Neural cell (in vitro differentiated cells): ENCODE results near the gene PCSK4. TPM values are rescaled to one million over a fixed set of nuclear protein-coding genes. Genes with fewer than 3 reads are reported as not detected.

Experiments used
- H2AFZ ChIP-seq: fragments of 200-600, 300-800 bp; sonication (generic), shearing (Covaris generic); 2 replicates; pipeline ENCODE4 v1.6.0; 2014; ENCODE audit warnings: low read depth, mild to moderate bottlenecking, antibody characterized with exemption, low read length, moderate library complexity
- H3F3A ChIP-seq: fragments of 200-600 bp; shearing (Covaris generic); 2 replicates; pipeline ENCODE4 v1.6.1; 2016; ENCODE audit warnings: mild to moderate bottlenecking, moderate library complexity, mixed read lengths, antibody characterized with exemption, low read length; ENCODE audit not compliant: insufficient read depth, poor library complexity, severe bottlenecking
- H3K27ac ChIP-seq: fragments of 200-600, 300-800 bp; sonication (generic), shearing (Covaris generic); 2 replicates; pipeline ENCODE4 v1.5.1; 2014; ENCODE audit warnings: mild to moderate bottlenecking, low read length, moderate library complexity
- H3K27me3 ChIP-seq: fragments of 300-800, 200-600 bp; sonication (generic), shearing (Covaris generic); 2 replicates; pipeline ENCODE4 v1.6.0; 2014; ENCODE audit warnings: mild to moderate bottlenecking, low read depth, low read length, moderate library complexity; ENCODE audit not compliant: insufficient read depth
- H3K36me3 ChIP-seq: fragments of 300-800, 200-600 bp; sonication (generic), shearing (Covaris generic); 2 replicates; pipeline ENCODE4 v1.5.1; 2014; ENCODE audit warnings: mild to moderate bottlenecking, antibody characterized with exemption, low read length, moderate library complexity; ENCODE audit not compliant: insufficient read depth
- H3K4me2 ChIP-seq: fragments of 300-800, 200-600 bp; sonication (generic), shearing (Covaris generic); 2 replicates; pipeline ENCODE4 v1.6.0; 2014; ENCODE audit warnings: mild to moderate bottlenecking, low read length
- H3K4me3 ChIP-seq: fragments of 300-800, 200-600 bp; sonication (generic), shearing (Covaris generic); 2 replicates; pipeline ENCODE4 v1.5.1; 2014; ENCODE audit warnings: mild to moderate bottlenecking, low read length, moderate library complexity
- H3K79me2 ChIP-seq: fragments of 200-600 bp; shearing (Covaris generic); replicated peaks from 2 replicates; pipeline ENCODE4 v1.6.0; 2014; ENCODE audit warnings: mild to moderate bottlenecking, low read length, moderate library complexity; ENCODE audit not compliant: insufficient read depth
- H3K9ac ChIP-seq: fragments of 300-800, 200-600 bp; sonication (generic), shearing (Covaris generic); 2 replicates; pipeline ENCODE4 v1.6.1; 2016; ENCODE audit warnings: mild to moderate bottlenecking, low read length, mixed read lengths
- H3K9me2 ChIP-seq: fragments of 200-600 bp; shearing (Covaris generic); 2 replicates; pipeline ENCODE4 v1.6.1; 2016; ENCODE audit warnings: mild to moderate bottlenecking, low read length, mixed read lengths; ENCODE audit not compliant: insufficient read depth
- H3K9me3 ChIP-seq: fragments of 200-600, 300-800 bp; sonication (generic), shearing (Covaris generic); 2 replicates; pipeline ENCODE4 v1.6.1; 2016; ENCODE audit warnings: mild to moderate bottlenecking, mixed run types, low read length, moderate library complexity, mixed read lengths
- H4K20me1 ChIP-seq: fragments of 200-600 bp; shearing (Covaris generic); 2 replicates; pipeline ENCODE4 v1.6.1; 2016; ENCODE audit warnings: mild to moderate bottlenecking, mixed run types; ENCODE audit not compliant: insufficient read depth
- EP300 ChIP-seq: fragments of 450-650 bp; conservative IDR thresholded peaks from 2 replicates; pipeline ENCODE4 v1.6.1; 2014; ENCODE audit warnings: antibody characterized with exemption, mild to moderate bottlenecking, moderate library complexity; ENCODE audit not compliant: poor library complexity, severe bottlenecking
- EZH2 ChIP-seq: fragments of 200-600, 300-800 bp; shearing (Covaris generic), sonication (generic); IDR thresholded peaks from 2 replicates; pipeline ENCODE4 v1.6.1; 2014; ENCODE audit warnings: antibody characterized with exemption, low read length, borderline replicate concordance, mild to moderate bottlenecking; ENCODE audit not compliant: insufficient read depth, poor library complexity, severe bottlenecking
- MXI1 ChIP-seq: fragments of 450-650 bp; conservative IDR thresholded peaks from 2 replicates; pipeline ENCODE4 v1.6.1; 2014; ENCODE audit warnings: antibody characterized with exemption, mild to moderate bottlenecking; ENCODE audit not compliant: poor library complexity, severe bottlenecking
- POLR2AphosphoS5 ChIP-seq: IDR thresholded peaks from 2 replicates; pipeline ENCODE4 v1.6.1; 2012
- RAD21 ChIP-seq: fragments of 450-650 bp; conservative IDR thresholded peaks from 2 replicates; pipeline ENCODE4 v1.6.1; 2014; ENCODE audit warnings: antibody characterized with exemption, mild to moderate bottlenecking, moderate library complexity
- SMC3 ChIP-seq: fragments of 450-650 bp; conservative IDR thresholded peaks from 2 replicates; pipeline ENCODE4 v1.6.1; 2014; ENCODE audit warnings: antibody characterized with exemption, mild to moderate bottlenecking, moderate library complexity; ENCODE audit not compliant: poor library complexity
- TAF1 ChIP-seq: IDR thresholded peaks from 2 replicates; pipeline ENCODE4 v1.6.1; 2012; ENCODE audit warnings: low read depth
- polyA plus RNA-seq: library from polyadenylated mRNA; depleted of rRNA; stranded (reverse); fragments of >200 nt; gene quantifications from 2 replicates; pipeline ENCODE4 v1.2.3, GENCODE V29; 2014
- TF ChIP-seq, protein P1 (sequence below): fragments of 450-650 bp; IDR thresholded peaks from 2 replicates; pipeline ENCODE4 v1.5.1; 2014; ENCODE audit warnings: antibody characterized with exemption, mild to moderate bottlenecking, moderate library complexity; ENCODE audit not compliant: poor library complexity, severe bottlenecking
- TF ChIP-seq, protein P2 (sequence below): IDR thresholded peaks from 2 replicates; pipeline ENCODE4 v1.6.1; 2012; ENCODE audit warnings: borderline replicate concordance

The PCSK4 gene
- polyA plus RNA-seq, 1 donor from 2014 or later = 11.8 TPM

DNA sequence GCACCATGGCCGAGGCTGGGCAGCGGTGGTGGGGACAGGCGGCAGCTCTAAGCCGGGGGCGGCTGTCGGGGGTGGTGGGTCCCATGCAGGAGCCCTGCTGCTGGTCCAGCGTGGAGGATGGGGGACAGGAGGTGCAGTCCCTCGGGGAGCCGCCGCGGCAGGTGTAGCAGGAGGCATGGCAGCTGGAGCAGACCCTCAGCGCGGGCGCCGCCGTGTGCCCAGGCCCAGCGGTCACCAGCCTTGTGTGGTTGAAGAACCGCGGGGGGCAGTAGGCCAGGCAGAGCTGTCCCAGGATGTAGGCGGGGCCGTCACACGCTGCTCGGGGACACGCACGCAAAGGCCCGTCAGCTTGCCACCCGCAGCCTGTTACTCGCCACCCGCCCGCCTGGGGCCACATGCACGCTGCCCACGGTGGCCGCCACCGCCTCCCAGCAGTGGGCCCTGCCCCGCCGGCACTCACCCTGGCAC lies 8.2 kb downstream of the PCSK4 start:
- no peak overlapping the region for H3K4me2 ChIP-seq
- no peaks in the 10 kb centered on the region for H3F3A ChIP-seq
- no peaks in the 10 kb centered on the region for H3K79me2 ChIP-seq
- H3K9me2 ChIP-seq = no peaks in the 10 kb centered on the region
- no peak overlapping the region for H2AFZ ChIP-seq
- no peaks in the 10 kb centered on the region for H3K9me3 ChIP-seq
- no peak overlapping the region for H3K4me3 ChIP-seq
- no peaks in the 10 kb centered on the region for H4K20me1 ChIP-seq
- no peaks in the 10 kb centered on the region for H3K27me3 ChIP-seq
- H3K9ac ChIP-seq = no peak overlapping the region
- no peak overlapping the region for H3K27ac ChIP-seq
- TF ChIP-seq RAD21 (no peak), EP300 (no peak), POLR2AphosphoS5 (no peak), EZH2 (no peak), MXI1 (no peak), TAF1 (no peak), SMC3 (no peak)
- TF ChIP-seq, protein P1, sequence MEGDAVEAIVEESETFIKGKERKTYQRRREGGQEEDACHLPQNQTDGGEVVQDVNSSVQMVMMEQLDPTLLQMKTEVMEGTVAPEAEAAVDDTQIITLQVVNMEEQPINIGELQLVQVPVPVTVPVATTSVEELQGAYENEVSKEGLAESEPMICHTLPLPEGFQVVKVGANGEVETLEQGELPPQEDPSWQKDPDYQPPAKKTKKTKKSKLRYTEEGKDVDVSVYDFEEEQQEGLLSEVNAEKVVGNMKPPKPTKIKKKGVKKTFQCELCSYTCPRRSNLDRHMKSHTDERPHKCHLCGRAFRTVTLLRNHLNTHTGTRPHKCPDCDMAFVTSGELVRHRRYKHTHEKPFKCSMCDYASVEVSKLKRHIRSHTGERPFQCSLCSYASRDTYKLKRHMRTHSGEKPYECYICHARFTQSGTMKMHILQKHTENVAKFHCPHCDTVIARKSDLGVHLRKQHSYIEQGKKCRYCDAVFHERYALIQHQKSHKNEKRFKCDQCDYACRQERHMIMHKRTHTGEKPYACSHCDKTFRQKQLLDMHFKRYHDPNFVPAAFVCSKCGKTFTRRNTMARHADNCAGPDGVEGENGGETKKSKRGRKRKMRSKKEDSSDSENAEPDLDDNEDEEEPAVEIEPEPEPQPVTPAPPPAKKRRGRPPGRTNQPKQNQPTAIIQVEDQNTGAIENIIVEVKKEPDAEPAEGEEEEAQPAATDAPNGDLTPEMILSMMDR = no peak
- TF ChIP-seq, protein P2, sequence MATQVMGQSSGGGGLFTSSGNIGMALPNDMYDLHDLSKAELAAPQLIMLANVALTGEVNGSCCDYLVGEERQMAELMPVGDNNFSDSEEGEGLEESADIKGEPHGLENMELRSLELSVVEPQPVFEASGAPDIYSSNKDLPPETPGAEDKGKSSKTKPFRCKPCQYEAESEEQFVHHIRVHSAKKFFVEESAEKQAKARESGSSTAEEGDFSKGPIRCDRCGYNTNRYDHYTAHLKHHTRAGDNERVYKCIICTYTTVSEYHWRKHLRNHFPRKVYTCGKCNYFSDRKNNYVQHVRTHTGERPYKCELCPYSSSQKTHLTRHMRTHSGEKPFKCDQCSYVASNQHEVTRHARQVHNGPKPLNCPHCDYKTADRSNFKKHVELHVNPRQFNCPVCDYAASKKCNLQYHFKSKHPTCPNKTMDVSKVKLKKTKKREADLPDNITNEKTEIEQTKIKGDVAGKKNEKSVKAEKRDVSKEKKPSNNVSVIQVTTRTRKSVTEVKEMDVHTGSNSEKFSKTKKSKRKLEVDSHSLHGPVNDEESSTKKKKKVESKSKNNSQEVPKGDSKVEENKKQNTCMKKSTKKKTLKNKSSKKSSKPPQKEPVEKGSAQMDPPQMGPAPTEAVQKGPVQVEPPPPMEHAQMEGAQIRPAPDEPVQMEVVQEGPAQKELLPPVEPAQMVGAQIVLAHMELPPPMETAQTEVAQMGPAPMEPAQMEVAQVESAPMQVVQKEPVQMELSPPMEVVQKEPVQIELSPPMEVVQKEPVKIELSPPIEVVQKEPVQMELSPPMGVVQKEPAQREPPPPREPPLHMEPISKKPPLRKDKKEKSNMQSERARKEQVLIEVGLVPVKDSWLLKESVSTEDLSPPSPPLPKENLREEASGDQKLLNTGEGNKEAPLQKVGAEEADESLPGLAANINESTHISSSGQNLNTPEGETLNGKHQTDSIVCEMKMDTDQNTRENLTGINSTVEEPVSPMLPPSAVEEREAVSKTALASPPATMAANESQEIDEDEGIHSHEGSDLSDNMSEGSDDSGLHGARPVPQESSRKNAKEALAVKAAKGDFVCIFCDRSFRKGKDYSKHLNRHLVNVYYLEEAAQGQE = no peak
- H3K36me3 ChIP-seq = no peaks in the 10 kb centered on the region

DNA sequence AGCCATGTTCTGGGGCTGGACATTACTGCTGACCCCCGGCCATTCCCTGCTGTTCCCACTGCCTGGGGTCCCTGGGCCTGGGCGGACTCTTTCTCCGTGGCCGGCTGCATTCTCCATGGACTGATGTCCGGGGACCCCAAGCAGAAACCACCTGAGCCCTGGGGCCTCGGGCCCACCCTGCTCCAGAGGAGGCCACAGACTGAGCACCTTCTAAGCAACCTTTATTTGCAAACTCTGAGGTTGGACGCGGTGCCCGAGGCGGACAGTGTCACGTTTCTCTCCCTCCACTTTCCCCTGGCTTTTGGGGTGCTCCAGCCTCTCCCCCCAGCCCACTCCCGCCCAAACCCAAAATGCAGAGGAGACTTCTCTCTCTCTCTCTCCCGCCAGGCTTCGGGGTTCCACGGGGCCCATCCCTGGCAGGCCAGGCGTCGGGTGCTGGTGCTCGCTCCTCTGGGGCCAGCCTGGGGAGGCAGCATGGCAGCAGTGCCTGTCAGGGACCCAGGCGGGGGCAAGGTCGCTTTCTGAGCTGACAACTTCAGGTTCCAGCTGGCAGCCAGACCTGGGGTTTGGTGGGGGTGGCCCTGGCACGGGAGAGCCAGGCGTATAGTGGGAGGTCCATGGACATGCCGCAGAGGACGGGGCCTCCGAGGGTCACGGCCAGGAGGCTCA lies 8.8 kb downstream of the PCSK4 start:
- no peaks in the 10 kb centered on the region for H3F3A ChIP-seq
- no peak overlapping the region for H3K27ac ChIP-seq
- H3K27me3 ChIP-seq = no peaks in the 10 kb centered on the region
- TF ChIP-seq EP300 (no peak), RAD21 (no peak), EZH2 (no peak), POLR2AphosphoS5 (no peak), SMC3 (no peak), MXI1 (no peak), TAF1 (no peak)
- TF ChIP-seq, protein P1 = no peak
- TF ChIP-seq, protein P2 = no peak
- no peak overlapping the region for H3K4me2 ChIP-seq
- no peaks in the 10 kb centered on the region for H4K20me1 ChIP-seq
- no peaks in the 10 kb centered on the region for H3K36me3 ChIP-seq
- no peaks in the 10 kb centered on the region for H3K9me3 ChIP-seq
- no peak overlapping the region for H2AFZ ChIP-seq
- H3K9me2 ChIP-seq = no peaks in the 10 kb centered on the region
- no peaks in the 10 kb centered on the region for H3K79me2 ChIP-seq
- H3K9ac ChIP-seq = no peak overlapping the region
- no peak overlapping the region for H3K4me3 ChIP-seq
